ENCODE measurements around the gene ARMS2. TPM values are rescaled to one million over a fixed set of nuclear protein-coding genes. Genes with fewer than 3 reads are reported as not detected.

ARMS2 gene
- total RNA-seq, 1 experiment from 2014 or later: not detected

DNA sequence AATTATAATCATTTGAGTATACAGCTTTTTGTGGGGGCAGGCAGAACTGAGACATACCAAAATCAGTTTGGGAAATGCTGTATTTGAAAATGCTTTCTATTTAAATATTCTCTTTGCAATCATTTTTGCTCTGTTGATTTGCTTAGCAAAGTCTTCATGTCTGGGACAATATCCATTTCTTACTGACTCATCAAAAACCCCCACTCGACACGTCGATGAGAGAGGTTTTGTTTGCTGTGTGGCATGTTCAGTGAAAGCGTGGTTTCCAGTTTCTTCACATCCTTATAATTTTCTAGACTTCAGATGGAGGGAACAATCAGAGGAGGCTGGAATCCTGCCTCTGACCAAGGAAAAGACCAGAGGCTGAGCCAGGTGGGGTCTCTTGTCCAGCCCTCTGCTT, 35.8 kb downstream of the ARMS2 start (continued):
- TF ChIP-seq, protein P1, sequence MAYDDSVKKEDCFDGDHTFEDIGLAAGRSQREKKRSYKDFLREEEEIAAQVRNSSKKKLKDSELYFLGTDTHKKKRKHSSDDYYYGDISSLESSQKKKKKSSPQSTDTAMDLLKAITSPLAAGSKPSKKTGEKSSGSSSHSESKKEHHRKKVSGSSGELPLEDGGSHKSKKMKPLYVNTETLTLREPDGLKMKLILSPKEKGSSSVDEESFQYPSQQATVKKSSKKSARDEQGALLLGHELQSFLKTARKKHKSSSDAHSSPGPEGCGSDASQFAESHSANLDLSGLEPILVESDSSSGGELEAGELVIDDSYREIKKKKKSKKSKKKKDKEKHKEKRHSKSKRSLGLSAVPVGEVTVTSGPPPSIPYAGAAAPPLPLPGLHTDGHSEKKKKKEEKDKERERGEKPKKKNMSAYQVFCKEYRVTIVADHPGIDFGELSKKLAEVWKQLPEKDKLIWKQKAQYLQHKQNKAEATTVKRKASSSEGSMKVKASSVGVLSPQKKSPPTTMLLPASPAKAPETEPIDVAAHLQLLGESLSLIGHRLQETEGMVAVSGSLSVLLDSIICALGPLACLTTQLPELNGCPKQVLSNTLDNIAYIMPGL (CRISPR knock-in tag; IDR thresholded peaks at IDR 0.05): no peak
- TF ChIP-seq CBFB (CRISPR knock-in tag; IDR thresholded peaks at IDR 0.05; ENCODE audit: low read depth) (no peak), RORB (CRISPR knock-in tag; IDR thresholded peaks at IDR 0.05) (no peak), GRHL2 (CRISPR knock-in tag; IDR thresholded peaks at IDR 0.05; ENCODE audit: insufficient replicate concordance, severe bottlenecking) (no peak)
- TF ChIP-seq, protein P2, sequence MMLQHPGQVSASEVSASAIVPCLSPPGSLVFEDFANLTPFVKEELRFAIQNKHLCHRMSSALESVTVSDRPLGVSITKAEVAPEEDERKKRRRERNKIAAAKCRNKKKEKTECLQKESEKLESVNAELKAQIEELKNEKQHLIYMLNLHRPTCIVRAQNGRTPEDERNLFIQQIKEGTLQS (CRISPR knock-in tag; conservative IDR thresholded peaks at IDR 0.05): no peak
- TF ChIP-seq, protein P3, sequence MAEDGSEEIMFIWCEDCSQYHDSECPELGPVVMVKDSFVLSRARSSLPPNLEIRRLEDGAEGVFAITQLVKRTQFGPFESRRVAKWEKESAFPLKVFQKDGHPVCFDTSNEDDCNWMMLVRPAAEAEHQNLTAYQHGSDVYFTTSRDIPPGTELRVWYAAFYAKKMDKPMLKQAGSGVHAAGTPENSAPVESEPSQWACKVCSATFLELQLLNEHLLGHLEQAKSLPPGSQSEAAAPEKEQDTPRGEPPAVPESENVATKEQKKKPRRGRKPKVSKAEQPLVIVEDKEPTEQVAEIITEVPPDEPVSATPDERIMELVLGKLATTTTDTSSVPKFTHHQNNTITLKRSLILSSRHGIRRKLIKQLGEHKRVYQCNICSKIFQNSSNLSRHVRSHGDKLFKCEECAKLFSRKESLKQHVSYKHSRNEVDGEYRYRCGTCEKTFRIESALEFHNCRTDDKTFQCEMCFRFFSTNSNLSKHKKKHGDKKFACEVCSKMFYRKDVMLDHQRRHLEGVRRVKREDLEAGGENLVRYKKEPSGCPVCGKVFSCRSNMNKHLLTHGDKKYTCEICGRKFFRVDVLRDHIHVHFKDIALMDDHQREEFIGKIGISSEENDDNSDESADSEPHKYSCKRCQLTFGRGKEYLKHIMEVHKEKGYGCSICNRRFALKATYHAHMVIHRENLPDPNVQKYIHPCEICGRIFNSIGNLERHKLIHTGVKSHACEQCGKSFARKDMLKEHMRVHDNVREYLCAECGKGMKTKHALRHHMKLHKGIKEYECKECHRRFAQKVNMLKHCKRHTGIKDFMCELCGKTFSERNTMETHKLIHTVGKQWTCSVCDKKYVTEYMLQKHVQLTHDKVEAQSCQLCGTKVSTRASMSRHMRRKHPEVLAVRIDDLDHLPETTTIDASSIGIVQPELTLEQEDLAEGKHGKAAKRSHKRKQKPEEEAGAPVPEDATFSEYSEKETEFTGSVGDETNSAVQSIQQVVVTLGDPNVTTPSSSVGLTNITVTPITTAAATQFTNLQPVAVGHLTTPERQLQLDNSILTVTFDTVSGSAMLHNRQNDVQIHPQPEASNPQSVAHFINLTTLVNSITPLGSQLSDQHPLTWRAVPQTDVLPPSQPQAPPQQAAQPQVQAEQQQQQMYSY (CRISPR knock-in tag; IDR thresholded peaks at IDR 0.05): no peak

DNA sequence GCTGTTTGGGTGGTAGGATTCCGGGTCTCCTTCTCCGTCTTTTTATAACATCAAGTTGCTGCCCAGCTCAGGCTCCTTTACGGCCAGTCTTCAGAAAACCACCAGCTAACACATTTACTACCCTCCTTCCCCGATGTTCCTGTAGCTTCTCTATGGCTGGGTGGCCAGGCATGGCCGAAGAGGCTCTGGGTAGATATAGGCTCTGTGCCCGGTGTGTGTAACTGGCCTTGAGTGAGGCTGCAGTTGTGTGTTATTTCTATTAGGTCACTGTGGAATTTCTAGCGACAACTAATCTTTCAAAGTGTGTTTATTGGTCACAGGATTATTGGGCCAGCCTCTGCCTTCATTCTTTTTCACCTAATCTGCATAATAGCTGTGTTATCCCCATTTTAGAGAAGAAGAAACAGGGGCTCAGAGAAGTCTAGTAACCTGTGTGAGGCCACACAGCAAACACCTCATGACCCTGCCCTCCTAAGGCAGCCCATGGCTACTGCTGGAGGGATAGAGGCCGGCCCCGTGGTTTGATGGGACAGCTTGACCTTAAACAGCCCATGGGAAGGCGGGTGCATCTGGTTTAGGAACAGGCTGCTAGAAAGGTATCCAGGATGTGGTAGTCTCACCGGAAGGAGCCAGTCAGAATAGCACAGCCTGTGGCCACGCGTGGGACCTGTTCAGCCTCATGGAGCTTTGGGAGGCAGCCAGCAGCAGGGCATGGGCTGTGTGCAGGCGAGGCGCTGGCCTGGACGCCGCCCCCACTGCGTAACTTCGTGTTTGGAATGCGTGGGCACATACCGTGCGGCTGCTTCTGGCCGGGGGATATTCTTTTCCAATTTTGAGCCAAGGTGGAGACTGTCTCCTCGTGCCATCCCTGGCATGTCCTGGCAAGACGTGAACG, 36.6 kb downstream of the ARMS2 start:
- ATAC-seq (peak; percentile 25), DNase-seq (ENCODE audit: low spot score) (no peak)
- CTCF ChIA-PET: interaction anchor here (0.5 to 0.7 kb wide), 2 partner anchors 11 to 35 kb away, joined by 3 read pairs; no protein-coding TSS in a partner anchor
- Mint-ChIP-seq H3K4me1 (peaks cover 13% of the 10 kb centered on the region), H3K9me3 (no peaks in the 10 kb centered on the region), H3K4me3 (no peak overlapping the region), H3K27me3 (ENCODE audit: low read depth) (no peaks in the 10 kb centered on the region), H3K27ac (0 out of 2 replicates have a peak overlapping the region, but pooled peaks have one; percentile 41), H3K36me3 (no peaks in the 10 kb centered on the region)
- TF ChIP-seq, protein P4, sequence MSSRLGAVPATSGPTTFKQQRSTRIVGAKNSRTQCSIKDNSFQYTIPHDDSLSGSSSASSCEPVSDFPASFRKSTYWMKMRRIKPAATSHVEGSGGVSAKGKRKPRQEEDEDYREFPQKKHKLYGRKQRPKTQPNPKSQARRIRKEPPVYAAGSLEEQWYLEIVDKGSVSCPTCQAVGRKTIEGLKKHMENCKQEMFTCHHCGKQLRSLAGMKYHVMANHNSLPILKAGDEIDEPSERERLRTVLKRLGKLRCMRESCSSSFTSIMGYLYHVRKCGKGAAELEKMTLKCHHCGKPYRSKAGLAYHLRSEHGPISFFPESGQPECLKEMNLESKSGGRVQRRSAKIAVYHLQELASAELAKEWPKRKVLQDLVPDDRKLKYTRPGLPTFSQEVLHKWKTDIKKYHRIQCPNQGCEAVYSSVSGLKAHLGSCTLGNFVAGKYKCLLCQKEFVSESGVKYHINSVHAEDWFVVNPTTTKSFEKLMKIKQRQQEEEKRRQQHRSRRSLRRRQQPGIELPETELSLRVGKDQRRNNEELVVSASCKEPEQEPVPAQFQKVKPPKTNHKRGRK (CRISPR knock-in tag; IDR thresholded peaks at IDR 0.05; ENCODE audit: borderline replicate concordance): no peak
- TF ChIP-seq CBFB (CRISPR knock-in tag; IDR thresholded peaks at IDR 0.05; ENCODE audit: low read depth) (no peak), JAZF1 (CRISPR knock-in tag; IDR thresholded peaks at IDR 0.05) (no peak), MYBL2 (CRISPR knock-in tag; IDR thresholded peaks at IDR 0.05) (no peak), RELA (CRISPR knock-in tag; IDR thresholded peaks at IDR 0.05; ENCODE audit: borderline replicate concordance) (no peak), NFE2L1 (CRISPR knock-in tag; IDR thresholded peaks at IDR 0.05) (no peak)
- TF ChIP-seq, protein P2 (CRISPR knock-in tag; conservative IDR thresholded peaks at IDR 0.05): no peak
- TF ChIP-seq, protein P5, sequence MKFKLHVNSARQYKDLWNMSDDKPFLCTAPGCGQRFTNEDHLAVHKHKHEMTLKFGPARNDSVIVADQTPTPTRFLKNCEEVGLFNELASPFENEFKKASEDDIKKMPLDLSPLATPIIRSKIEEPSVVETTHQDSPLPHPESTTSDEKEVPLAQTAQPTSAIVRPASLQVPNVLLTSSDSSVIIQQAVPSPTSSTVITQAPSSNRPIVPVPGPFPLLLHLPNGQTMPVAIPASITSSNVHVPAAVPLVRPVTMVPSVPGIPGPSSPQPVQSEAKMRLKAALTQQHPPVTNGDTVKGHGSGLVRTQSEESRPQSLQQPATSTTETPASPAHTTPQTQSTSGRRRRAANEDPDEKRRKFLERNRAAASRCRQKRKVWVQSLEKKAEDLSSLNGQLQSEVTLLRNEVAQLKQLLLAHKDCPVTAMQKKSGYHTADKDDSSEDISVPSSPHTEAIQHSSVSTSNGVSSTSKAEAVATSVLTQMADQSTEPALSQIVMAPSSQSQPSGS (CRISPR knock-in tag; IDR thresholded peaks at IDR 0.05; ENCODE audit: borderline replicate concordance, low read depth): no peak
- POLR2A ChIA-PET: no interaction called here
